ENCODE results near the gene ZNF175.

The ZNF175 gene

DNA sequence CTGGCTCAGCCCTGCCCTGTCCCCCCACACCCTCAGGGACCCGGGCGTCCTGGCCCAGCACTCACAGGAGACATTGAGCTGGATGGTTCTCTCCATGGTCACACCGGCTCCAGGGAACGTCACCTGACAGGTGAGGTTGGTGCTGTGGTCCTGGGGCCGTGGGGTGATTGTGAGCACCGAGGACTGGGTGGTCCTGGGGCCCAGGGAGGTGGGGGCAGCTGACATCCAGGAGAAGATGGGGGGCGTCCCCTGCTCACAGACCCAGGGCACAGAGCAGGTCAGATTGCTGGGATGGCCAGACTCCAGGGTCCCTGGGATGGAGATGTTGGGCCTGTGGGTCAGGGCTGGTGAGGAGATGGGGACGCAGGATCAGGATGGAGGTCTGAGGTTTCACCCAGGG, 40.5 kb upstream of the ZNF175 start:
- H3K9me3 Mint-ChIP-seq = peaks cover 13% of the 10 kb centered on the region
- H3K4me1 Mint-ChIP-seq = no peaks in the 10 kb centered on the region
- TF ChIP-seq, protein P1, sequence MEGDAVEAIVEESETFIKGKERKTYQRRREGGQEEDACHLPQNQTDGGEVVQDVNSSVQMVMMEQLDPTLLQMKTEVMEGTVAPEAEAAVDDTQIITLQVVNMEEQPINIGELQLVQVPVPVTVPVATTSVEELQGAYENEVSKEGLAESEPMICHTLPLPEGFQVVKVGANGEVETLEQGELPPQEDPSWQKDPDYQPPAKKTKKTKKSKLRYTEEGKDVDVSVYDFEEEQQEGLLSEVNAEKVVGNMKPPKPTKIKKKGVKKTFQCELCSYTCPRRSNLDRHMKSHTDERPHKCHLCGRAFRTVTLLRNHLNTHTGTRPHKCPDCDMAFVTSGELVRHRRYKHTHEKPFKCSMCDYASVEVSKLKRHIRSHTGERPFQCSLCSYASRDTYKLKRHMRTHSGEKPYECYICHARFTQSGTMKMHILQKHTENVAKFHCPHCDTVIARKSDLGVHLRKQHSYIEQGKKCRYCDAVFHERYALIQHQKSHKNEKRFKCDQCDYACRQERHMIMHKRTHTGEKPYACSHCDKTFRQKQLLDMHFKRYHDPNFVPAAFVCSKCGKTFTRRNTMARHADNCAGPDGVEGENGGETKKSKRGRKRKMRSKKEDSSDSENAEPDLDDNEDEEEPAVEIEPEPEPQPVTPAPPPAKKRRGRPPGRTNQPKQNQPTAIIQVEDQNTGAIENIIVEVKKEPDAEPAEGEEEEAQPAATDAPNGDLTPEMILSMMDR (IDR thresholded peaks at IDR 0.05; ENCODE audit: unreplicated experiment in 3 of 3) = no peak
- no peaks in the 10 kb centered on the region for H3K36me3 Mint-ChIP-seq (ENCODE audit: low read depth)
- H3K27me3 Mint-ChIP-seq (ENCODE audit: low read depth) = no peaks in the 10 kb centered on the region
- H3K4me3 Mint-ChIP-seq = no peak overlapping the region
- no peak overlapping the region for H3K27ac Mint-ChIP-seq

DNA sequence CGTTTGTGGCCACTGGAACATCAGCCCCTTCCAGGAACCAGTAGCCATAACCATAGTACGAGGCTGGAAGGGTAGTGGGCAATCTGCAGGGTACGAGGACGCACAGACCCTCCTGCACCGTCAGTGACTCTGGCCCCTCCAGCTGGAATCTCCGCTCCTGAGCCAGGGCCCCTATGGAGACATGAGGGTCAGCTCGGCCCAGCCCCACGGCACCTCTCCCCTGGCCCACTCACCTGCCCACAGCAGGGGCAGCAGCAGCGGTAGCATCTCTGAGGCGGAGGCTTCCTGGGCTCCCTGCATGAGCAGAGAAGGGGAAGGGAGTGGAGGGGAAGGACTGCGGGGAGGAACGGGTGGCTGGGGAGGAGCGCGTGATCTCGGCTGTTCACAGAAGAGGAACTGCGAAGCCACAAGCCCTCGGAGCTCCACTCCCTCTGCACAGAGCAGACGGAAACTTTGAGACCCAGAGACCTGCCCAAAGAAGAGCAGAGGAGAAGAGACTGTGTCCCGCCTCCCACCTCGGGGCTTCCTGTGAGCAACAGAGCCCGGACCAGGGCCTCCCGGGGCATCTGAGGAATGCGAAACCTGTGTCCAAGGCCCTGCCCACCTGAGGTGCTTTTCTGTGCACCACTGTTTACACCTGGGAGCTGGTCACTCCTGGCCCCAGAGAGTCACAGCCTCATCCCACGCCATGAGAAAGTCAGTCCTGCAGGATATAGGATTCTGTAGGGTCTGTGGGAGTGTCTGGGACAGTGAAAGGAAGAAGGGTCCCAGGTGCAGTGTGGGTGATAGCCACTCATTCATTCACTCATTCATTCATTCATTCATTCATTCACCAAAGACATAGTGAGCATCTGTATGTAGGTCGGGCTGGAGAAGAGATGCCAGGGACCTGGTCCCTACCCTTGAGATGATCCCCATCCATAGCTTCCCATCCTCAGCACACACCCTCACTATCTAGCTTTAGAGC, 39.5 kb upstream of the ZNF175 start, which contains the start of gene SIGLEC6:
Gene SIGLEC6 (minus strand): TSS at position 322 of the 967 bp plus-strand sequence. CDS start 22 bp downstream, at position 300.
- peaks cover 13% of the 10 kb centered on the region for H3K9me3 Mint-ChIP-seq
- H3K36me3 Mint-ChIP-seq (ENCODE audit: low read depth) = no peaks in the 10 kb centered on the region
- H3K27ac Mint-ChIP-seq = no peak within 1 kb of the TSS
- TF ChIP-seq, protein P1 (IDR thresholded peaks at IDR 0.05; ENCODE audit: unreplicated experiment in 3 of 3) = no peak
- no peak within 1 kb of the TSS for H3K4me3 Mint-ChIP-seq
- no peaks in the 10 kb centered on the region for H3K27me3 Mint-ChIP-seq (ENCODE audit: low read depth)
- H3K4me1 Mint-ChIP-seq = no peaks in the 10 kb centered on the region

DNA sequence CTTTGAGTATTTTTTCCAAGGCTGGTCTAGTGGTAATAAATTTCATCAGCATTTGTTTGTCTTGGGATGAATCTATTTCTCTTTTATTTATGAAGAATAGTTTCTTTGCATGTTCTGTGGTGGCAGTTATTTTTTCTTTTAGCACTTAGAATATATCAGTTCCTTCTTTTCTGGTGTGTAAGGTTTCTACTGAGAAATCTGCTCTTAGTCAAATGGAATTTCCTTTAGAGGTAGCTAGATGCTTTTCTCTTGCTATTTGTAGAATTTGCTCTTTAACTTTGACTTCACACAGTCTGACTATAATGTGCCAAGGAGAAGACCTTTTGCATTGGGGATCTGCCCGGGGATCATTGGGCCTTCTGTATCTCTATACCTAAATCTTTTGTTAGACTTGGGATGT, 35.5 kb upstream of the ZNF175 start:
- Mint-ChIP-seq H3K36me3 (ENCODE audit: low read depth) (no peaks in the 10 kb centered on the region), H3K27ac (no peak overlapping the region), H3K4me1 (no peaks in the 10 kb centered on the region), H3K9me3 (no peaks in the 10 kb centered on the region), H3K4me3 (no peak overlapping the region), H3K27me3 (ENCODE audit: low read depth) (peaks cover 4% of the 10 kb centered on the region)
- TF ChIP-seq, protein P1 (IDR thresholded peaks at IDR 0.05; ENCODE audit: unreplicated experiment in 3 of 3) = no peak

DNA sequence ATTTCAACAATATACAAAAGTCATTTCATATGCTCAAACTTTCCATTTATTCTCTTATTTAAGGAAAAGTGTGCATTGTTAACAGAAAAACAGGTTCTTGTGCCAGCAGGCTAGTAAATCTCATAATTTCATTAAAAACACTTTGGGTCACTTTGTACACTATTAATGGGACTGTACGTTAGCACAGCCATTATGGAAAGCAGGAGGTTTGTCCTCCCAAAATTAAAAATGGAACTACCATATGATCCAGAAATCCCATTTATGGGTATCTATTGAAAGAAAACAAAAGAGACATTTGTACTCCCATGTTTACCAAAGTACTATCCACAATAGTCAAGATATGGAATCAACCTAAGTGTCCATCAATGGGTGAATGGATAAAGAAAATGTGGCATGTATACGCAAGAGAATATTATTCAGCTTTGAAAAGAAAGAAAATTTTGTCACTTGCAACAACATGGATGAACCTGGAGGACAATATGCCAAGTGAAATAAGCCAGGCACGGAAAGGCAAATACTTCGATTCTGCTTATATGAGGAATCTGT, 31.2 kb upstream of the ZNF175 start:
- no peaks in the 10 kb centered on the region for H3K36me3 Mint-ChIP-seq (ENCODE audit: low read depth)
- peaks cover 9% of the 10 kb centered on the region for H3K9me3 Mint-ChIP-seq
- TF ChIP-seq, protein P1 (IDR thresholded peaks at IDR 0.05; ENCODE audit: unreplicated experiment in 3 of 3) = no peak
- no peak overlapping the region for H3K4me3 Mint-ChIP-seq
- no peaks in the 10 kb centered on the region for H3K4me1 Mint-ChIP-seq
- peaks cover 10% of the 10 kb centered on the region for H3K27me3 Mint-ChIP-seq (ENCODE audit: low read depth)
- H3K27ac Mint-ChIP-seq = no peak overlapping the region

DNA sequence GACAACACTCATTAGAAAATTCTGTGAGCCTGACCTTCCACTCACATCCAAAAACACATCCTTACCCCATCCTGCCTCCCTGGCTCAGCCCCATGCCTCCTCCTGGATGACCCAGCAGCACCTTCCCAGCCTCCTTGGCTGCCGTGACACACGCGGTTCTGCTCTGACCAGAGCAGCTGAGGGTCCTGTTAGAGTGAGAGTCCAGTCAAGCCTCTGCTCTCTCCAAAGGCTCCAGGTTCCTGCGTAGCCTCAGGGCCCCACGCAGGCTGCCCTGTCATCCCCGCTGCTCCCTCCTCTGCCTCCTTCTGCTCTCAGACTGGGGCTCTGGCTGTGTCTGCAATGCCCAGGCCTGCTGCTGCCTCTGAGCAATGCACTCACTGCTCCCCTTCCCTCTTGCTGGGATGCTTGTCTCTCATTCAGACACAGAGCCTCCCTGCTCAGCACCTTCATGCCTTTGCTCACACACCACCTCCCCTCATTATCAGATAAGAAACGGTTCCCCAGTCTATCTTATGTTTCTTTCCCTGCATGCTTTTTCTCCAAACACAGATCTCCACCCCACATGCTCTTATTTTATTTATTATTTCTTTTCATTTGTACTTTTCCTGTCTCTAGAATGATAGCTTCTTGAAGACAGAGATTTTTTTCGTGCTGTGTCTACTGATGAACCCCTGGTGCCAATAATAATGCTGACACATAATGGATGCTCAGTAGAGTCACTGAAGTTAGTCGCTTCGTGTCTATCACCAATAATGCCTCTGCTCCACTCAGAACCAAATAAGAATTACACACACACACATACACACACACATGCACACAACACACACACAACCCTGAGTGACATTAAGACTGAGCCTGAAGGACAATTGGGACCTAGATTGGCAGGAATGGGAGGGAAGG, 29.4 kb upstream of the ZNF175 start:
- Mint-ChIP-seq H3K9me3 (peaks cover 9% of the 10 kb centered on the region), H3K27me3 (ENCODE audit: low read depth) (peaks cover 10% of the 10 kb centered on the region), H3K4me1 (no peaks in the 10 kb centered on the region), H3K4me3 (no peak overlapping the region), H3K27ac (no peak overlapping the region), H3K36me3 (ENCODE audit: low read depth) (no peaks in the 10 kb centered on the region)
- TF ChIP-seq, protein P1 (IDR thresholded peaks at IDR 0.05; ENCODE audit: unreplicated experiment in 3 of 3) = no peak

Data from nephron (organoid).